ENCODE data around the gene ABCE1. TPM values are rescaled to one million over a fixed set of nuclear protein-coding genes. Genes with fewer than 3 reads are reported as not detected.
"Not testable (repeated sequence)": the region's sequence is repeated elsewhere in the genome, so short reads cannot be mapped to it uniquely, and the experiment has no call there.

ABCE1 gene
- total RNA-seq, 2 donors from 2014 or later: 85.0 to 118 TPM

DNA sequence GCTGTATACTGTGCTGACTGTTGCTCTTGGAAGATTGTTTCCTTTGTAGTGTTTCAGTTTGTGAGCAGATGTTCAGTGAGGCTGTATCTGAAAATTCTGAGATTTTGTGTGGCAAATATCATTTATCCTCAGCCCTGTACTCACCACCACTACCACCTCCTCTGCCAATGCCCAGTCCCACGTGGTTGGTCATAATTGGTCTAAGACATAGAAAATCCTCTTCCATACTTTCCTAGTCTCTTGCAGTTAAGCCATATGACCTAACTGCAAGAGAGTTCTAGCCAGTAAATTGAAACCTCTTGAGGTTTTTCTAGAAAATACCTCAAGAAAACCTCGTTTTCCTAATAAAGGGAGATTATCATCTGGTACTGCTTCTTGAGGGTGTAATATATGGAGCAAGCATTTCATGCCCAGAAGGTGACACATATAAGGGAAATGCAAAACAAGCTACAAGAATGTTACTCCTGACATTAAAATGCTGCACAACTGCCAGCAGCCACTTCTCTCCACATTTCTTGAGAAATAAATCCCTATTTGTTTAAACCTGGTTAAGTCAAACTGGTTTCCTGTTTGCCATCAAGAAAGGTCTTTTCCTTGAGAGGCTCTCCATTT is 32.8 kb downstream of the ABCE1 start:
- Mint-ChIP-seq H3K36me3 (ENCODE audit: insufficient read depth in 2 of 2) (peaks cover 11 to 21% of the 10 kb centered on the region in 2 donors), H3K4me1 (ENCODE audit: low read depth) (peaks cover 71% of the 10 kb centered on the region), H3K9me3 (no peaks in the 10 kb centered on the region), H3K27me3 (ENCODE audit: low read depth) (no peaks in the 10 kb centered on the region), H3K4me3 (peak overlapping the region in 1 of 2 donors; percentile 3), H3K27ac (peak overlapping the region; percentile 17)
- no peak for DNase-seq
- peak; percentile 27 to 41 for ATAC-seq (replicated peaks in 1 of 2)

DNA sequence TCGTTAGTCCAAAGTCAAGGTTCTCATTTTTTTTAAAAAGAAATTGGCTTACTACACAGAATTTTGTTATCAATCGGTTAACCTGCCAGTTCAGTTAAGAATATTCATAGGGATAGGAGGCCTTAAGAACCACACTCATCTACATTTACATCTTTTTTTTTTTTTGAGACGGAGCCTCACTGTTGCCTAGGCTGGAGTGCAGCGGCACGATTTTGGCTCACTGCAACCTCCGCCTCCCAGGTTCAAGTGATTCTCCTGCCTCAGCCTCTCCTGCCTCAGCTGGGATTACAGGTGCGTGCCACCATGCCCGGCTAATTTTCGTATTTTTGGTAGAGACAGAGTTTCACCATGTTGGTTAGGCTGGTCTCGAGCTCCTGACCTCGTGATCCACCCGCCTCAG is 33.7 kb downstream of the ABCE1 start:
- peaks cover 65% of the 10 kb centered on the region for H3K4me1 Mint-ChIP-seq (ENCODE audit: low read depth)
- no peaks in the 10 kb centered on the region for H3K9me3 Mint-ChIP-seq
- peak overlapping the region; percentile 85 for H3K27ac Mint-ChIP-seq
- DNase-seq (no peak), ATAC-seq (replicated peaks in 1 of 2) (no peak)
- peak overlapping the region in 1 of 2 donors; percentile 31 for H3K4me3 Mint-ChIP-seq
- H3K27me3 Mint-ChIP-seq (ENCODE audit: low read depth): no peaks in the 10 kb centered on the region
- peaks cover 6 to 15% of the 10 kb centered on the region in 2 donors for H3K36me3 Mint-ChIP-seq (ENCODE audit: insufficient read depth in 2 of 2)

DNA sequence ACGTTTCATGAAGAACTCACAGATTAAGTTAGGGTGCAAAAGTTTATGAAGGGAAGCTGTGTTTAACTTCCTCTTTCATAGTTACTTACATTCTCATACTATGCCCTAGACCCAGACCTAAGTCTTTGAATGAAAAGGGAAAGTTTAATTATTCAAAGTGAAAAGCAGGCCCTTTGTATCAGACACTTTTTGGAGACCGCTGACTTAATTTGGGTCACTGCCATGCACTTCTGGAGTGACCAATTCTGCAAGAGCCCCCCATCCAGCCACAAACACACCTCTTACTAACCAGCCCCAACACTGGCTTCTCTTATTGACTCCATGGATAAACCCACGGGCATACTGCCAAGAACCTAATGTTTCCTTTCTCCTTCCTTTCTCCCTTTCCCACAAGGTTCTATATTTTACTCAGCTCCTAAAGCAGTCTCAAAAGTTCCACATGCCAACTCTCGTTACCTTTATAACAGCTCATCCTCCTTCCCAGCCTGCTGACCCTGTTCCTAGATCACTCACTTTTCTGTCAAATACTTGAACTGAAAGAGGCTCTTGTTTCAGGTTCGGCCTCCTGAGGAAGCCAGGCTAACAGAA is 34.5 kb downstream of the ABCE1 start:
- H3K27ac Mint-ChIP-seq: peak overlapping the region; percentile 85
- peak overlapping the region; percentile 5 to 54 for H3K4me3 Mint-ChIP-seq
- peaks cover 9 to 16% of the 10 kb centered on the region in 2 donors for H3K36me3 Mint-ChIP-seq (ENCODE audit: insufficient read depth in 2 of 2)
- no peaks in the 10 kb centered on the region for H3K27me3 Mint-ChIP-seq (ENCODE audit: low read depth)
- peaks cover 63% of the 10 kb centered on the region for H3K4me1 Mint-ChIP-seq (ENCODE audit: low read depth)
- DNase-seq: peak; percentile 47 to 56
- peak; percentile 83 to 85 for ATAC-seq (replicated peaks in 1 of 2)
- no peaks in the 10 kb centered on the region for H3K9me3 Mint-ChIP-seq

- Mint-ChIP-seq H3K4me3 (peak overlapping the region in 1 of 2 donors; percentile 65), H3K4me1 (ENCODE audit: low read depth) (peaks cover 46% of the 10 kb centered on the region), H3K27ac (peak overlapping the region; percentile 83), H3K36me3 (ENCODE audit: insufficient read depth in 2 of 2) (peaks cover 8 to 32% of the 10 kb centered on the region in 2 donors)
- H3K9me3 Mint-ChIP-seq; ATAC-seq (replicated peaks in 1 of 2); DNase-seq; H3K27me3 Mint-ChIP-seq (ENCODE audit: low read depth): not testable (repeated sequence)
These were observed 38.1 kb downstream of the ABCE1 start for GRCh38 chr4:145136219-145136618.

- Mint-ChIP-seq H3K36me3 (ENCODE audit: insufficient read depth in 2 of 2) (peaks cover 8 to 45% of the 10 kb centered on the region in 2 donors), H3K4me1 (ENCODE audit: low read depth) (peaks cover 17% of the 10 kb centered on the region), H3K9me3 (no peaks in the 10 kb centered on the region), H3K27ac (peak overlapping the region; percentile 36), H3K27me3 (ENCODE audit: low read depth) (no peaks in the 10 kb centered on the region), H3K4me3 (no peak overlapping the region)
- no peak for DNase-seq
- ATAC-seq (replicated peaks in 1 of 2): no peak
These were observed 50.9 kb downstream of the ABCE1 start for GRCh38 chr4:145148980-145149379.

DNA sequence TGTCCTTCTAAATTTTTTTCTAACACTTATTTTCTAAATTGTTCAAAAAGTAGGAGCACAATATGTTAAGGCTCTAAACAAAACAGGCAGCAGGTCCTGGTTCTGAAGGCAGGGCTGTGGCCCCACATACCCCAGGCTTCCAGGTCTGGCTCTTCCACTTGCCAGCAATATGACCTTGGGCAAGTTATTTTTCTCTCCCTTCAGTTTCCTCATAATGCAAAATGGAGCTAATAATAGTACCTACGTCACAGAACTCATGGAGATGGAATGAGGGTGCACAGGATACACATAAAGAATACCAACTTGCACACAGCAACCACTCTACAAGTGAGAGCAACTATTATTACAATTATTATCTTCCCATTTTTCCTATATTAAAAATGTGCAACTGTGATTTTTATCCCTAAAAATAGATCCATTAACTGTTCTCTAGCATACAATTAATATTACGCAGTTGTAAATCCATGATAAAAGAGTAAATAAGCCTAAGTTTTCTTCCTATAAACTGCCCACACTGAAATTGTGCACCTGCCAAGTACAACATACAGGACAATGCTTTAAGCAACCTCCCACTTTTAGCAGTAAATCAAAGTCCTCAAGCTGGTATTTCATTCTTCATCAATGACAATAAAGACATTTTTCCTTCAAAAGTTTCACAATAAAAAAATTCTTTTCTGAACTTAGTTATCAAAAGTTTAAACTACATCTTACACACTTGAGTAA is 55.2 kb downstream of the ABCE1 start:
- Mint-ChIP-seq H3K4me1 (ENCODE audit: low read depth) (peaks cover 33% of the 10 kb centered on the region), H3K9me3 (no peaks in the 10 kb centered on the region), H3K4me3 (no peak overlapping the region), H3K27ac (peak overlapping the region; percentile 83), H3K27me3 (ENCODE audit: low read depth) (no peaks in the 10 kb centered on the region), H3K36me3 (ENCODE audit: insufficient read depth in 2 of 2) (peaks cover 7 to 39% of the 10 kb centered on the region in 2 donors)
- ATAC-seq (replicated peaks in 1 of 2) (no peak), DNase-seq (no peak)

DNA sequence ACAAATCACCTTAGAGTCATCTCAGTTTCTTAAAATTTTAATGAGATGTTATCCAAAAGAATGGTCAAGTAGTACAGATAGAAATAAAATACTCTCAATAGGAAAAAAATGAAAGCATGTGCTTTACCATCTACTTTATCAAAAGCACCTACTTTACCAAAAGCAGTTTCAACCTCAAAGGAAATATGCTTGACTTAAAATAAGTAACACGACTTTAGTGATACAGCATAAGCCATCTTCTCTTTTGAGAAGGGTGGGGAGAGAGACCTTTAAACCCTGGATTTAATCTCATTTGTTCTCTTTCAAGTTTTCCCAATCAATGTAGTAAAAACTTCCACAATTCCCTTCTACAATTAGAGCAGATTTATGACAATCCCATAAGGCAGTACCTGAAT is 55.8 kb downstream of the ABCE1 start:
- H3K27ac Mint-ChIP-seq: peak overlapping the region; percentile 82
- peaks cover 33% of the 10 kb centered on the region for H3K4me1 Mint-ChIP-seq (ENCODE audit: low read depth)
- ATAC-seq (replicated peaks in 1 of 2): no peak
- peaks cover 7 to 42% of the 10 kb centered on the region in 2 donors for H3K36me3 Mint-ChIP-seq (ENCODE audit: insufficient read depth in 2 of 2)
- no peaks in the 10 kb centered on the region for H3K27me3 Mint-ChIP-seq (ENCODE audit: low read depth)
- no peak for DNase-seq
- H3K4me3 Mint-ChIP-seq: peak overlapping the region in 1 of 2 donors; percentile 5
- no peaks in the 10 kb centered on the region for H3K9me3 Mint-ChIP-seq

GRCh38 chr4:145154573-145154972 is 56.5 kb downstream of the ABCE1 start:
- peaks cover 4 to 42% of the 10 kb centered on the region in 2 donors for H3K36me3 Mint-ChIP-seq (ENCODE audit: insufficient read depth in 2 of 2)
- no peak for ATAC-seq (replicated peaks in 1 of 2)
- no peaks in the 10 kb centered on the region for H3K27me3 Mint-ChIP-seq (ENCODE audit: low read depth)
- H3K9me3 Mint-ChIP-seq: no peaks in the 10 kb centered on the region
- H3K27ac Mint-ChIP-seq: peak overlapping the region; percentile 82
- H3K4me3 Mint-ChIP-seq: no peak overlapping the region
- DNase-seq: no peak
- peaks cover 33% of the 10 kb centered on the region for H3K4me1 Mint-ChIP-seq (ENCODE audit: low read depth)

- no peak for ATAC-seq (replicated peaks in 1 of 2)
- H3K4me1 Mint-ChIP-seq (ENCODE audit: low read depth): peaks cover 29% of the 10 kb centered on the region
- H3K4me3 Mint-ChIP-seq: no peak overlapping the region
- no peak for DNase-seq
- peaks cover 4 to 41% of the 10 kb centered on the region in 2 donors for H3K36me3 Mint-ChIP-seq (ENCODE audit: insufficient read depth in 2 of 2)
- H3K9me3 Mint-ChIP-seq: no peaks in the 10 kb centered on the region
- no peaks in the 10 kb centered on the region for H3K27me3 Mint-ChIP-seq (ENCODE audit: low read depth)
- peak overlapping the region; percentile 57 for H3K27ac Mint-ChIP-seq
These were observed 57.3 kb downstream of the ABCE1 start for GRCh38 chr4:145155268-145155870.

- H3K4me3 Mint-ChIP-seq: no peak overlapping the region
- H3K27ac Mint-ChIP-seq: no peak overlapping the region
- H3K9me3 Mint-ChIP-seq: no peaks in the 10 kb centered on the region
- H3K27me3 Mint-ChIP-seq (ENCODE audit: low read depth): no peaks in the 10 kb centered on the region
- ATAC-seq (replicated peaks in 1 of 2): no peak
- DNase-seq: no peak
- H3K4me1 Mint-ChIP-seq (ENCODE audit: low read depth): peaks cover 36% of the 10 kb centered on the region
- peaks cover 11 to 42% of the 10 kb centered on the region in 2 donors for H3K36me3 Mint-ChIP-seq (ENCODE audit: insufficient read depth in 2 of 2)
These were observed 58.9 kb downstream of the ABCE1 start for GRCh38 chr4:145156986-145157385.

GRCh38 chr4:145161549-145161948 is 63.4 kb downstream of the ABCE1 start:
- Mint-ChIP-seq H3K27me3 (ENCODE audit: low read depth) (no peaks in the 10 kb centered on the region), H3K9me3 (no peaks in the 10 kb centered on the region), H3K4me3 (no peak overlapping the region), H3K36me3 (ENCODE audit: insufficient read depth in 2 of 2) (peaks cover 9 to 26% of the 10 kb centered on the region in 2 donors), H3K4me1 (ENCODE audit: low read depth) (peaks cover 13% of the 10 kb centered on the region), H3K27ac (peak overlapping the region; percentile 60)
- ATAC-seq (replicated peaks in 1 of 2) (no peak), DNase-seq (no peak)

DNA sequence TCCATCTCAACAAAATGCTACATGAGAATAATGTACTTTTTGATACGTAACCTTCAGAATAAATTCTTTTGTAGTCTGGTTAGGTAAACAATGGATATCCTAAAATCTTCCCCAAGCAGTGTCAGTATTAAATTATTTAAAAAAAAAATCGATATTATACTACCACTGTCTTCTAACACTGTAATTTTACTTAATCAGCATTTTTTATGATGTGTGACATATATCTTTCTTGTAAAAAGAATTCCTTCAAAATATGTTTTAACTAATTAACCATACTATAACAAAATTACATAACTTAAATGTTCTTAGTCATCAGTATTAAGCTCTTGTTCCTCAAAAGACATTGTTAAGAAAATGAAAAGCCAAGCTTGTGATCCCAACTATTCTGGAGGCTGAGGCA is 69.8 kb downstream of the ABCE1 start:
- H3K27ac Mint-ChIP-seq: no peak overlapping the region

DNA sequence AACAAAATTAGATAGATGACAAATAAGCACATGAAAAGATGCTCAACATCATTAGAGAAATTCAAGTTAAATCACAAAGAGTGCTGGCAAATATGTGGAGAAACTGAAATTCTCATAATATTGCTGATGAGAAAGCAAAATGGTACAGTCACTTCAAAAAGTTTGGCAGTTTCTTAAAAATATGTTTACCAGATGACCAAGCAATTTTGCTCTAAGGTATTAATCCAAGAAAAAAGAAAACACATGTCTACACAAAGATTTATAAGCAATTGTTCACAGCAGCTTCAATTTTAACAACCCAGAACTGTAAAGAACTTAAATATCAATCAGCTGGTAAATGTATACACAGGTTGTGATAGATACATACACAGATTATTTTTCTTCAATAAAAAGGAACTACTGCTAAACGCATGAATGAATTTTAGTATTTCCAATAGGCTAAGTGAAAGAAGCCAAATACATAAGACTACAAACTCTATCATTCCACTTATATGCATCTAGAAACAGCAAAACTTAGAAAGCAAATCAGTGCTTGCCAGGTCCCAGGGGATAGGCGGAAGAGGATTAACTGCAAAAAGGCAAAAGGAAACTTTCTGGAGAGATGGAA is 70.6 kb downstream of the ABCE1 start:
- no peak for ATAC-seq (replicated peaks in 1 of 2)
- H3K36me3 Mint-ChIP-seq (ENCODE audit: insufficient read depth in 2 of 2): peaks cover 9 to 34% of the 10 kb centered on the region in 2 donors
- no peak overlapping the region for H3K4me3 Mint-ChIP-seq
- no peaks in the 10 kb centered on the region for H3K9me3 Mint-ChIP-seq
- peaks cover 45% of the 10 kb centered on the region for H3K4me1 Mint-ChIP-seq (ENCODE audit: low read depth)
- peak overlapping the region; percentile 61 for H3K27ac Mint-ChIP-seq
- DNase-seq: no peak
- no peaks in the 10 kb centered on the region for H3K27me3 Mint-ChIP-seq (ENCODE audit: low read depth)

More for the DNA sequence above, 69.8 kb downstream of the ABCE1 start:
- H3K4me1 Mint-ChIP-seq (ENCODE audit: low read depth): peaks cover 42% of the 10 kb centered on the region
- DNase-seq: no peak
- H3K9me3 Mint-ChIP-seq: no peaks in the 10 kb centered on the region
- H3K4me3 Mint-ChIP-seq: no peak overlapping the region
- no peaks in the 10 kb centered on the region for H3K27me3 Mint-ChIP-seq (ENCODE audit: low read depth)
- no peak for ATAC-seq (replicated peaks in 1 of 2)
- H3K36me3 Mint-ChIP-seq (ENCODE audit: insufficient read depth in 2 of 2): peaks cover 9 to 30% of the 10 kb centered on the region in 2 donors

Measured in activated T-cell treated with anti-CD3 and anti-CD28 coated beads, Interleukin-2, amount 50 U/mL, for 72 hours (primary cell).